ENCODE measurements around the gene ARSA. TPM values are rescaled to one million over a fixed set of nuclear protein-coding genes. Genes with fewer than 3 reads are reported as not detected.
A peak's percentile ranks its signal among the peaks of the same experiment; 100 is the strongest.

The ARSA gene
- total and polyA plus RNA-seq, 4 experiments from 2014 or later, result 7.8 to 86.8 (median 48.1) TPM

GRCh38 chr22:50633771-50634170, 5.8 kb upstream of the ARSA start:
- H3K4me1 Mint-ChIP-seq, result peaks cover 3 to 12% (median 6%) of the 10 kb centered on the region in 4 donors

GRCh38 chr22:50633086-50633485, 5.1 kb upstream of the ARSA start:
- CTCF ChIA-PET (ENCODE audit: partially characterized antibody), result interaction anchor here (0.7 to 1.3 kb wide), 2 partner anchors 108 to 382 kb away, joined by 3 read pairs; partner anchors contain the start of genes HDAC10 and SCO2
- Histone ChIP-seq H3K4me1 (ENCODE audit: insufficient read depth, low read length) (peaks cover 8% of the 10 kb centered on the region), H3K27me3 (ENCODE audit: insufficient read depth, low read length) (no peaks in the 10 kb centered on the region), H3K36me3 (ENCODE audit: insufficient read depth, low read length) (no peaks in the 10 kb centered on the region), H3K4me3 (ENCODE audit: low read length in 2 of 2) (no peak overlapping the region), H3K27ac (ENCODE audit: low read depth, low read length) (no peak overlapping the region), H3K9me3 (ENCODE audit: control insufficient read depth in 1 of 2, low read length in 2 of 2) (no peaks in the 10 kb centered on the region)
- no peaks in the 10 kb centered on the region for H3K27me3 Mint-ChIP-seq
- H3K36me3 Mint-ChIP-seq, result no peaks in the 10 kb centered on the region
- H3K9me3 Mint-ChIP-seq, result no peaks in the 10 kb centered on the region
- H3K27ac Mint-ChIP-seq, result no peak overlapping the region
- POLR2A ChIA-PET (ENCODE audit: partially characterized antibody), result no interaction called here
- intact Hi-C loops (cut with micrococcal nuclease), result no loop called here
- H3K4me3 Mint-ChIP-seq, result no peak overlapping the region
- peaks cover 8 to 17% (median 12%) of the 10 kb centered on the region in 4 donors for H3K4me1 Mint-ChIP-seq
- DNase-seq, result no peak

More at GRCh38 chr22:50633771-50634170, 5.8 kb upstream of the ARSA start:
- POLR2A ChIA-PET (ENCODE audit: partially characterized antibody), result no interaction called here
- intact Hi-C loops (cut with micrococcal nuclease), result no loop called here
- CTCF ChIA-PET (ENCODE audit: partially characterized antibody), result interaction anchor here (1.3 kb wide), 1 partner anchor 382 kb away, joined by 3 read pairs; the partner anchor contains the start of gene HDAC10
- Mint-ChIP-seq H3K27me3 (no peaks in the 10 kb centered on the region), H3K36me3 (no peaks in the 10 kb centered on the region), H3K9me3 (no peaks in the 10 kb centered on the region), H3K27ac (no peak overlapping the region), H3K4me3 (no peak overlapping the region)
- DNase-seq, result no peak
- no peaks in the 10 kb centered on the region for H3K9me3 ChIP-seq (ENCODE audit: control insufficient read depth in 1 of 2, low read length in 2 of 2)
- H3K36me3 ChIP-seq (ENCODE audit: insufficient read depth, low read length), result no peaks in the 10 kb centered on the region
- no peak overlapping the region for H3K27ac ChIP-seq (ENCODE audit: low read depth, low read length)
- H3K4me3 ChIP-seq (ENCODE audit: low read length in 2 of 2), result no peak overlapping the region
- H3K4me1 ChIP-seq (ENCODE audit: insufficient read depth, low read length), result peaks cover 3% of the 10 kb centered on the region
- H3K27me3 ChIP-seq (ENCODE audit: insufficient read depth, low read length), result no peaks in the 10 kb centered on the region

- Mint-ChIP-seq H3K27me3 (no peaks in the 10 kb centered on the region), H3K27ac (peak overlapping the region in 1 of 7 donors; percentile 7), H3K36me3 (peaks cover 0 to 4% of the 10 kb centered on the region in 2 donors), H3K4me3 (no peak overlapping the region), H3K9me3 (no peaks in the 10 kb centered on the region), H3K4me1 (peaks cover 10 to 23% (median 15%) of the 10 kb centered on the region in 4 donors)
- no peak for DNase-seq
- no peak overlapping the region for H3K27ac ChIP-seq (ENCODE audit: low read depth, low read length)
- ChIA-PET POLR2A (ENCODE audit: partially characterized antibody) (interaction anchor here (1.7 kb wide), 1 partner anchor 9 kb away, joined by 12 read pairs; no protein-coding TSS in a partner anchor), CTCF (ENCODE audit: partially characterized antibody) (interaction anchor here (0.8 to 1.0 kb wide), 2 partner anchors 9 to 11 kb away, joined by 3 read pairs; no protein-coding TSS in a partner anchor)
- peaks cover 4% of the 10 kb centered on the region for H3K36me3 ChIP-seq (ENCODE audit: insufficient read depth, low read length)
- intact Hi-C loops (cut with micrococcal nuclease), result no loop called here
- no peaks in the 10 kb centered on the region for H3K27me3 ChIP-seq (ENCODE audit: insufficient read depth, low read length)
- no peaks in the 10 kb centered on the region for H3K9me3 ChIP-seq (ENCODE audit: control insufficient read depth in 1 of 2, low read length in 2 of 2)
- peaks cover 23% of the 10 kb centered on the region for H3K4me1 ChIP-seq (ENCODE audit: insufficient read depth, low read length)
- no peak overlapping the region for H3K4me3 ChIP-seq (ENCODE audit: low read length in 2 of 2)
Observed at GRCh38 chr22:50630376-50630775, 2.4 kb upstream of the ARSA start.

GRCh38 chr22:50628543-50629134, 687 bp upstream of the ARSA start:
- H3K4me1 Mint-ChIP-seq, result peaks cover 10 to 23% (median 16%) of the 10 kb centered on the region in 4 donors
- peak overlapping the region; percentile 83 to 95 (median 90) for H3K4me3 Mint-ChIP-seq
- Histone ChIP-seq H3K36me3 (ENCODE audit: insufficient read depth, low read length) (peaks cover 9% of the 10 kb centered on the region), H3K9me3 (ENCODE audit: control insufficient read depth in 1 of 2, low read length in 2 of 2) (no peaks in the 10 kb centered on the region), H3K4me3 (ENCODE audit: low read length in 2 of 2) (peak overlapping the region; percentile 57 to 89), H3K27ac (ENCODE audit: low read depth, low read length) (peak overlapping the region; percentile 58), H3K27me3 (ENCODE audit: insufficient read depth, low read length) (no peaks in the 10 kb centered on the region), H3K4me1 (ENCODE audit: insufficient read depth, low read length) (peaks cover 23% of the 10 kb centered on the region)
- H3K27me3 Mint-ChIP-seq, result no peaks in the 10 kb centered on the region
- H3K9me3 Mint-ChIP-seq, result no peaks in the 10 kb centered on the region
- DNase-seq, result peak in 2 of 5 donors; percentile 38 to 56
- POLR2A ChIA-PET (ENCODE audit: partially characterized antibody), result interaction anchor here (0.9 to 2.9 kb wide), 10 partner anchors 45 to 378 kb away, joined by 3 to 23 read pairs (median 5); partner anchors contain the start of genes HDAC10, LMF2, NCAPH2 and SCO2
- peaks cover 0 to 5% of the 10 kb centered on the region in 2 donors for H3K36me3 Mint-ChIP-seq
- intact Hi-C loops (cut with micrococcal nuclease), result loop anchor here (1.0 to 2.0 kb wide), 3 partner anchors 46 to 120 kb away; partner anchors contain the start of genes CHKB and NCAPH2
- CTCF ChIA-PET (ENCODE audit: partially characterized antibody), result interaction anchor here (0.6 to 1.5 kb wide), 2 partner anchors 63 to 254 kb away, joined by 4 to 6 read pairs; no protein-coding TSS in a partner anchor
- peak overlapping the region; percentile 88 to 97 (median 91) for H3K27ac Mint-ChIP-seq

- Histone ChIP-seq H3K36me3 (ENCODE audit: insufficient read depth, low read length) (peaks cover 9% of the 10 kb centered on the region), H3K27me3 (ENCODE audit: insufficient read depth, low read length) (no peaks in the 10 kb centered on the region), H3K9me3 (ENCODE audit: control insufficient read depth in 1 of 2, low read length in 2 of 2) (no peaks in the 10 kb centered on the region), H3K4me1 (ENCODE audit: insufficient read depth, low read length) (peaks cover 38% of the 10 kb centered on the region), H3K27ac (ENCODE audit: low read depth, low read length) (peak overlapping the region; percentile 84), H3K4me3 (ENCODE audit: low read length in 2 of 2) (peak overlapping the region in 1 of 2 donors; percentile 90)
- Mint-ChIP-seq H3K27ac (peak overlapping the region in 6 of 7 donors; percentile 57 to 92 (median 88)), H3K36me3 (peaks cover 0 to 8% of the 10 kb centered on the region in 2 donors), H3K27me3 (no peaks in the 10 kb centered on the region), H3K4me1 (peaks cover 18 to 37% (median 25%) of the 10 kb centered on the region in 4 donors), H3K4me3 (peak overlapping the region; percentile 80 to 90 (median 82)), H3K9me3 (no peaks in the 10 kb centered on the region)
- peak in 1 of 5 donors; percentile 47 for DNase-seq
- intact Hi-C loops (cut with micrococcal nuclease), result no loop called here
- CTCF ChIA-PET (ENCODE audit: partially characterized antibody), result interaction anchor here (0.9 to 1.5 kb wide), 3 partner anchors 64 to 436 kb away, joined by 3 to 7 read pairs (median 4); partner anchors contain the start of gene SCO2
- POLR2A ChIA-PET (ENCODE audit: partially characterized antibody), result interaction anchor here (0.8 to 2.9 kb wide), 8 partner anchors 8 to 440 kb away, joined by 3 to 23 read pairs (median 4); partner anchors contain the start of genes SCO2, TUBGCP6 and TYMP
Observed at GRCh38 chr22:50626850-50627641, 906 bp downstream of the ARSA start.

GRCh38 chr22:50626314-50626849, 1.6 kb downstream of the ARSA start:
- Mint-ChIP-seq H3K9me3 (peaks cover 0 to 2% (median 0%) of the 10 kb centered on the region in 8 donors), H3K4me3 (peak overlapping the region; percentile 27 to 90 (median 61)), H3K27ac (peak overlapping the region in 6 of 7 donors; percentile 42 to 88 (median 76)), H3K36me3 (peaks cover 0 to 11% of the 10 kb centered on the region in 2 donors), H3K27me3 (no peaks in the 10 kb centered on the region), H3K4me1 (peaks cover 25 to 43% (median 30%) of the 10 kb centered on the region in 4 donors)
- H3K36me3 ChIP-seq (ENCODE audit: insufficient read depth, low read length), result peaks cover 9% of the 10 kb centered on the region
- DNase-seq, result no peak
- no peak overlapping the region for H3K27ac ChIP-seq (ENCODE audit: low read depth, low read length)
- POLR2A ChIA-PET (ENCODE audit: partially characterized antibody), result interaction anchor here (1.3 to 2.9 kb wide), 3 partner anchors 87 to 382 kb away, joined by 4 to 23 read pairs (median 7); partner anchors contain the start of genes SCO2 and TUBGCP6
- no peaks in the 10 kb centered on the region for H3K27me3 ChIP-seq (ENCODE audit: insufficient read depth, low read length)
- CTCF ChIA-PET (ENCODE audit: partially characterized antibody), result no interaction called here
- no peak overlapping the region for H3K4me3 ChIP-seq (ENCODE audit: low read length in 2 of 2)
- H3K9me3 ChIP-seq (ENCODE audit: control insufficient read depth in 1 of 2, low read length in 2 of 2), result no peaks in the 10 kb centered on the region
- peaks cover 42% of the 10 kb centered on the region for H3K4me1 ChIP-seq (ENCODE audit: insufficient read depth, low read length)
- intact Hi-C loops (cut with micrococcal nuclease), result no loop called here
